Mesothelial cell of epicardium (in vitro differentiated cells): Measurements from ENCODE around the gene ATXN2. TPM values are rescaled to one million over a fixed set of nuclear protein-coding genes. Genes with fewer than 3 reads are reported as not detected.
"Not testable (repeated sequence)": the region's sequence is repeated elsewhere in the genome, so short reads cannot be mapped to it uniquely, and the experiment has no call there.

Source experiments
- DNase-seq, 2 experiments: peaks; one replicate each; pipeline ENCODE4 v3.0.0; 2021; ENCODE audit warnings: low spot score in 2 of 2; ENCODE audit not compliant: unreplicated experiment in 2 of 2
- H3K27ac Mint-ChIP-seq: 2 replicates; pipeline ENCODE4 v1.8.0; 2021; ENCODE audit warnings: mixed read lengths
- H3K27me3 Mint-ChIP-seq: 2 replicates; pipeline ENCODE4 v1.8.0; 2021; ENCODE audit warnings: low read depth, mixed read lengths
- H3K36me3 Mint-ChIP-seq: 2 replicates; pipeline ENCODE4 v1.8.0; 2021; ENCODE audit warnings: mixed read lengths
- H3K4me1 Mint-ChIP-seq: 2 replicates; pipeline ENCODE4 v1.8.0; 2021; ENCODE audit warnings: mixed read lengths
- H3K4me3 Mint-ChIP-seq: 2 replicates; pipeline ENCODE4 v1.8.0; 2021; ENCODE audit warnings: mild to moderate bottlenecking, moderate library complexity, mixed read lengths
- H3K9me3 Mint-ChIP-seq: 2 replicates; pipeline ENCODE4 v1.8.0; 2021; ENCODE audit warnings: mixed read lengths
- total RNA-seq: library from RNA; stranded (reverse); gene quantifications from 3 replicates; pipeline ENCODE4 v1.2.1, GENCODE V29; 2021
- TF ChIP-seq, protein P1 (sequence below): fragments of 200-600 bp; sonication (generic); IDR thresholded peaks from one replicate; pipeline ENCODE4 v1.5.0; 2021; ENCODE audit warnings: antibody characterized with exemption; ENCODE audit not compliant: unreplicated experiment

The ATXN2 gene
- total RNA-seq, 1 donor from 2014 or later = 152 TPM

DNA sequence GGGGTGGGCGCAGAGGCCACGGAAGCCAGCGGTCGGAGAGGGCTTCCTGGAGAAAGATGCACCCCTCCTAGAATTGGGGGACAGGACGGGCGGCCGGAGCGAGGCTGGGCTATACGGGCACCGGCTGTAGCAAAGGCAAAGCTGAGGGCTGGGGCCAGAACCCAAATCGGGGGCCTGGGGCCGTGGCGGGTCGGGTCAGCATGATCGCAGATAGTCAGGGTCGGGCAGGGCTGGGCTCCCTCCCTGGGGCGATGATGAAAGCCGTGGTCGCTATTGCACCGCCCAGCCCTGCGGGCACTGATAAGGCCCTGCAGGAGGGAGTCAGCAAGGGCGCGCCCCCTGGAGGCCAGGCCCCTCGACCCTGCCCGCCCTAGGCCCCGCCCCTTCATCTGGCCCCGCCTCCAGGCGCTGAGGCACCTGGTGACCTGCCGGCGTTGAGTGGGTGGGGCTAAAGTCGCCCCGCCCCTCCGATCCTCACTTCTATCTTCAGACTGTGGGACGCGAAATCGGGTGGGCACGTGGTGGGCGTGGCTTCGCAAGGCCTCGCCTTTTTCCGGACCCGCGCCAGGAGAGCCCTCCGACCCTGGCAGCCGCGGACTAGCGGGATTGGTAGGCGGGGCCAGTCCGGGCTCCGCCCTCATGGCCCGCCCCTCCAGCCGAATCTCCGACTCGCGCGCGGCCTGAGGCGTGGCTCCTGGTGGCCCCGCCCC lies 193.8 kb downstream of the ATXN2 start:
- DNase-seq = peak; percentile 86 to 88
- Mint-ChIP-seq H3K36me3 (no peaks in the 10 kb centered on the region), H3K27ac (peak overlapping the region; percentile 72), H3K9me3 (no peaks in the 10 kb centered on the region), H3K27me3 (peaks cover 36% of the 10 kb centered on the region), H3K4me1 (peaks cover 16% of the 10 kb centered on the region), H3K4me3 (peak overlapping the region; percentile 72)
- TF ChIP-seq, protein P1, sequence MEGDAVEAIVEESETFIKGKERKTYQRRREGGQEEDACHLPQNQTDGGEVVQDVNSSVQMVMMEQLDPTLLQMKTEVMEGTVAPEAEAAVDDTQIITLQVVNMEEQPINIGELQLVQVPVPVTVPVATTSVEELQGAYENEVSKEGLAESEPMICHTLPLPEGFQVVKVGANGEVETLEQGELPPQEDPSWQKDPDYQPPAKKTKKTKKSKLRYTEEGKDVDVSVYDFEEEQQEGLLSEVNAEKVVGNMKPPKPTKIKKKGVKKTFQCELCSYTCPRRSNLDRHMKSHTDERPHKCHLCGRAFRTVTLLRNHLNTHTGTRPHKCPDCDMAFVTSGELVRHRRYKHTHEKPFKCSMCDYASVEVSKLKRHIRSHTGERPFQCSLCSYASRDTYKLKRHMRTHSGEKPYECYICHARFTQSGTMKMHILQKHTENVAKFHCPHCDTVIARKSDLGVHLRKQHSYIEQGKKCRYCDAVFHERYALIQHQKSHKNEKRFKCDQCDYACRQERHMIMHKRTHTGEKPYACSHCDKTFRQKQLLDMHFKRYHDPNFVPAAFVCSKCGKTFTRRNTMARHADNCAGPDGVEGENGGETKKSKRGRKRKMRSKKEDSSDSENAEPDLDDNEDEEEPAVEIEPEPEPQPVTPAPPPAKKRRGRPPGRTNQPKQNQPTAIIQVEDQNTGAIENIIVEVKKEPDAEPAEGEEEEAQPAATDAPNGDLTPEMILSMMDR = no peak

DNA sequence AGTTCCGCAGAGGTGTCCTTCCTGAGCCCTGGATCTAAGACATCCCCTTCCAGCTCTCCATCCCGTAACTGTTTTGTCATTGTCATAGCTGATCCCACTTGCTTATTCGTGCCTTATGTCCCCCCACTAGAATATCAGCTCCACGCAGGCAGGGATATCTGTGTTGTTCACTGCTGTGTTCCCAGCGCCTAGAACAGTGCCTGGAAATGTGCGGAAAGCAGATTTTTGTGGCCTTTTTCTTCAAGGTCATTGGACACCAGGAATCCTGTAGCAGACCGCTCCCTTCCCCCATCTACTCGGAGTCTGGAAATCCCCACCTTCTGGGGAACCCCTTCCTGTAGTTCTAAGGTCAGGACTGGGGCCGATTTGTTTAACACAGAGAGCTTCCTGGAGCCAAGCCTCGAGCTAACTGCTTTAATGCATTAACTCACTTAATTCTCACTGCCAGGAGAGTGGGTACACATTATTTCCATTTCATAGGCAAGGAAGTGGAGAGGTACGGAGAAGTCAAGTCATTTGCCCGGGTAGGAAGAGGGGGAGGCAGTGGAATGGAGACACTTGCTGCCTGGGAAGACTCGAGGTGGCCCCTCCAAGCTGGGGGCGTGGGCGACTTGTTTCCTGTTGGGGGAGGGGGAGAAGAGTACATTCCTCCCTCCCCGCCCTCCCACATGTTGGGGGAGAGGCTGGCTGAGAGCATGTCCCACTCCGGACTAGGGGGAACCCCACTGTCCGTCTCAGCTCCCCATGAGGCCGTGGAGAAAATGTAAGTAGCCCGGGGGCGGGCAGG lies 194.6 kb downstream of the ATXN2 start:
- H3K4me3 Mint-ChIP-seq = peak overlapping the region; percentile 59
- DNase-seq = no peak
- H3K27me3 Mint-ChIP-seq = peaks cover 40% of the 10 kb centered on the region

DNA sequence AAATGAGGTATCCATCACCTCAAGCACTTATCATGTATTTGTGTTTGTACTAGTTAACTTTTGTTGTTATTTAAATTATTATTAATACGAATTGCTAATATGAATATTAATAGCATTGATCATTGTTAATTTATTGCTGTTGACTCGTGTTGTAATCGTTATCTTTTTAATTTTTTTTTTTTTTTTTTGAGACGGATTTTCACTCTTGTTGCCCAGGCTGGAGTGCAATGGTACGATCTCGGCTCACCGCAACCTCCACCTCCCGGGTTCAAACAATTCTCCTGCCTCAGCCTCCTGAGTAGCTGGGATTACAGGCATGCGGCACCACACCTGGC lies 196.7 kb downstream of the ATXN2 start:
- DNase-seq, H3K36me3 Mint-ChIP-seq, H3K9me3 Mint-ChIP-seq, H3K4me3 Mint-ChIP-seq, H3K27ac Mint-ChIP-seq: not testable (repeated sequence)
- Mint-ChIP-seq H3K4me1 (peaks cover 16% of the 10 kb centered on the region), H3K27me3 (peaks cover 40% of the 10 kb centered on the region)

More for the DNA sequence above, 194.6 kb downstream of the ATXN2 start:
- Mint-ChIP-seq H3K36me3 (no peaks in the 10 kb centered on the region), H3K27ac (peak overlapping the region; percentile 21), H3K4me1 (peaks cover 16% of the 10 kb centered on the region), H3K9me3 (no peaks in the 10 kb centered on the region)
- TF ChIP-seq, protein P1 = no peak

Other genes with a start within 250 kb of the ATXN2 start
- gene PHETA1, start 230.2 kb downstream of the ATXN2 start, total RNA-seq = 13.8 to 18.2 TPM (median 16.1 TPM) in 3 replicates
- gene SH2B3, start 193.4 kb downstream of the ATXN2 start, total RNA-seq = 1.6 to 2.1 TPM (median 1.7 TPM) in 3 replicates
- gene BRAP, start 86.6 kb upstream of the ATXN2 start, total RNA-seq = 18.6 to 20.5 TPM (median 19.5 TPM) in 3 replicates
- gene ACAD10, start 86.7 kb upstream of the ATXN2 start, total RNA-seq = 55.2 to 63.8 TPM (median 57.0 TPM) in 3 replicates
- gene ALDH2, start 167.6 kb upstream of the ATXN2 start, total RNA-seq = 41.6 to 45.8 TPM (median 41.7 TPM) in 3 replicates
- gene MAPKAPK5, start 242.9 kb upstream of the ATXN2 start, total RNA-seq = 64.5 to 71.2 TPM (median 70.9 TPM) in 3 replicates